Astrocyte (in vitro differentiated cells and primary cell): ENCODE results near the gene PPY. TPM values are rescaled to one million over a fixed set of nuclear protein-coding genes. Genes with fewer than 3 reads are reported as not detected.

ENCODE experiments used
- DNase-seq: peaks from one replicate; pipeline ENCODE4 v3.0.0-alpha.2; 2010; ENCODE audit warnings: low read depth
- FAIRE-seq: peaks from 2 replicates; lab custom pipeline; 2011; peaks lifted over from hg19 to GRCh38; lab: Jason Lieb, UNC
- H2AFZ ChIP-seq: 2 replicates; pipeline ENCODE4 v1.6.0; 2012; ENCODE audit warnings: low read depth, low read length, inconsistent platforms
- H3K27ac ChIP-seq: 2 replicates; pipeline ENCODE4 v1.5.1; 2011; ENCODE audit warnings: low read depth, low read length, inconsistent platforms
- H3K27me3 ChIP-seq: 2 replicates; pipeline ENCODE4 v1.6.0; 2011; ENCODE audit warnings: low read length, inconsistent platforms; ENCODE audit not compliant: insufficient read depth
- H3K36me3 ChIP-seq: 2 replicates; pipeline ENCODE4 v1.5.1; 2011; ENCODE audit warnings: low read length, inconsistent platforms; ENCODE audit not compliant: insufficient read depth
- H3K4me1 ChIP-seq: 2 replicates; pipeline ENCODE4 v1.5.1; 2011; ENCODE audit warnings: low read length, inconsistent platforms; ENCODE audit not compliant: insufficient read depth
- H3K4me2 ChIP-seq: 2 replicates; pipeline ENCODE4 v1.6.0; 2012; ENCODE audit warnings: low read length, inconsistent platforms
- H3K4me3 ChIP-seq: 2 replicates; pipeline ENCODE4 v1.5.1; 2011; ENCODE audit warnings: low read depth, mild to moderate bottlenecking, low read length, inconsistent platforms; ENCODE audit not compliant: insufficient read depth
- H3K79me2 ChIP-seq: 2 replicates; pipeline ENCODE4 v1.6.0; 2012; ENCODE audit warnings: mild to moderate bottlenecking, low read length, inconsistent platforms; ENCODE audit not compliant: insufficient read depth
- H3K9ac ChIP-seq: 2 replicates; pipeline ENCODE4 v1.6.0; 2012; ENCODE audit warnings: mild to moderate bottlenecking, low read length, inconsistent platforms
- H3K9me3 ChIP-seq: 2 replicates; pipeline ENCODE4 v1.5.1; 2012; ENCODE audit warnings: low read depth, mild to moderate bottlenecking, low read length, inconsistent platforms; ENCODE audit not compliant: insufficient read depth
- H4K20me1 ChIP-seq: 2 replicates; pipeline ENCODE4 v1.6.0; 2012; ENCODE audit warnings: low read length, inconsistent platforms; ENCODE audit not compliant: insufficient read depth
- H3K27ac Mint-ChIP-seq: one replicate; pipeline ENCODE4 v1.8.0; 2021; ENCODE audit warnings: mild to moderate bottlenecking, mixed read lengths; ENCODE audit not compliant: unreplicated experiment
- H3K27me3 Mint-ChIP-seq: one replicate; pipeline ENCODE4 v1.8.0; 2021; ENCODE audit warnings: low read depth, mixed read lengths; ENCODE audit not compliant: unreplicated experiment
- H3K36me3 Mint-ChIP-seq: one replicate; pipeline ENCODE4 v1.8.0; 2021; ENCODE audit warnings: low read depth, mixed read lengths; ENCODE audit not compliant: unreplicated experiment
- H3K4me1 Mint-ChIP-seq: one replicate; pipeline ENCODE4 v1.8.0; 2021; ENCODE audit warnings: low read depth, mixed read lengths; ENCODE audit not compliant: unreplicated experiment
- H3K4me3 Mint-ChIP-seq: one replicate; pipeline ENCODE4 v1.8.0; 2021; ENCODE audit warnings: mild to moderate bottlenecking, moderate library complexity, mixed read lengths; ENCODE audit not compliant: unreplicated experiment
- H3K9me3 Mint-ChIP-seq: one replicate; pipeline ENCODE4 v1.8.0; 2021; ENCODE audit warnings: mild to moderate bottlenecking, mixed read lengths; ENCODE audit not compliant: unreplicated experiment
- CTCF ChIP-seq: IDR thresholded peaks from 2 replicates; pipeline ENCODE4 v1.5.1; 2011; ENCODE audit warnings: low read depth, mild to moderate bottlenecking, inconsistent platforms, low read length, moderate library complexity; ENCODE audit not compliant: insufficient read depth
- EZH2 ChIP-seq: IDR thresholded peaks from 2 replicates; pipeline ENCODE4 v1.6.1; 2012; ENCODE audit warnings: mild to moderate bottlenecking, low read length, inconsistent platforms; ENCODE audit not compliant: insufficient read depth
- total RNA-seq: library from RNA; stranded (reverse); gene quantifications from 2 replicates; pipeline ENCODE4 v1.2.1, GENCODE V29; 2021

PPY gene
- total RNA-seq, 1 donor from 2014 or later = not detected

- Mint-ChIP-seq H3K4me1 (no peaks in the 10 kb centered on the region), H3K4me3 (no peak overlapping the region), H3K27ac (no peak overlapping the region), H3K36me3 (no peaks in the 10 kb centered on the region), H3K27me3 (peaks cover 68% of the 10 kb centered on the region), H3K9me3 (no peaks in the 10 kb centered on the region)
- DNase-seq (no peak), FAIRE-seq (no peak)
- no peak overlapping the region for H3K4me3 ChIP-seq
- H3K79me2 ChIP-seq = no peaks in the 10 kb centered on the region
- H3K4me1 ChIP-seq = no peaks in the 10 kb centered on the region
- TF ChIP-seq EZH2 = no peak
- no peak for TF ChIP-seq CTCF
- no peak overlapping the region for H3K27ac ChIP-seq
- H3K27me3 ChIP-seq = peaks cover 50% of the 10 kb centered on the region
- H3K9ac ChIP-seq = no peak overlapping the region
- no peaks in the 10 kb centered on the region for H3K36me3 ChIP-seq
- no peak overlapping the region for H3K4me2 ChIP-seq
- H3K9me3 ChIP-seq = no peaks in the 10 kb centered on the region
- H2AFZ ChIP-seq = no peak overlapping the region
- peaks cover 5% of the 10 kb centered on the region for H4K20me1 ChIP-seq
Observed at GRCh38 chr17:43978078-43978477, 35.8 kb upstream of the PPY start.

GRCh38 chr17:43976963-43977837 lies 34.9 kb upstream of the PPY start:
- no peak overlapping the region for H3K4me3 ChIP-seq
- no peak overlapping the region for H3K4me2 ChIP-seq
- Mint-ChIP-seq H3K4me3 (no peak overlapping the region), H3K4me1 (no peaks in the 10 kb centered on the region), H3K27me3 (peaks cover 61% of the 10 kb centered on the region), H3K36me3 (no peaks in the 10 kb centered on the region), H3K9me3 (no peaks in the 10 kb centered on the region), H3K27ac (no peak overlapping the region)
- DNase-seq = no peak
- no peak overlapping the region for H3K27ac ChIP-seq
- H3K79me2 ChIP-seq = no peaks in the 10 kb centered on the region
- FAIRE-seq = no peak
- no peak overlapping the region for H3K9ac ChIP-seq
- H2AFZ ChIP-seq = no peak overlapping the region
- H3K9me3 ChIP-seq = no peaks in the 10 kb centered on the region
- no peak for TF ChIP-seq CTCF
- TF ChIP-seq EZH2 = no peak
- peaks cover 3% of the 10 kb centered on the region for H4K20me1 ChIP-seq
- no peaks in the 10 kb centered on the region for H3K36me3 ChIP-seq
- no peaks in the 10 kb centered on the region for H3K4me1 ChIP-seq
- peaks cover 43% of the 10 kb centered on the region for H3K27me3 ChIP-seq

- no peak overlapping the region for H3K9ac ChIP-seq
- peaks cover 31% of the 10 kb centered on the region for H3K27me3 ChIP-seq
- H3K9me3 Mint-ChIP-seq = no peaks in the 10 kb centered on the region
- no peaks in the 10 kb centered on the region for H3K9me3 ChIP-seq
- peaks cover 58% of the 10 kb centered on the region for H3K27me3 Mint-ChIP-seq
- TF ChIP-seq CTCF (no peak), EZH2 (no peak)
- no peak overlapping the region for H2AFZ ChIP-seq
- no peak overlapping the region for H3K4me2 ChIP-seq
- no peaks in the 10 kb centered on the region for H4K20me1 ChIP-seq
- H3K79me2 ChIP-seq = no peaks in the 10 kb centered on the region
- no peak overlapping the region for H3K27ac Mint-ChIP-seq
- no peaks in the 10 kb centered on the region for H3K36me3 ChIP-seq
- H3K4me3 ChIP-seq = no peak overlapping the region
- H3K4me3 Mint-ChIP-seq = no peak overlapping the region
- H3K4me1 ChIP-seq = no peaks in the 10 kb centered on the region
- no peaks in the 10 kb centered on the region for H3K36me3 Mint-ChIP-seq
- no peaks in the 10 kb centered on the region for H3K4me1 Mint-ChIP-seq
- H3K27ac ChIP-seq = no peak overlapping the region
- DNase-seq (no peak), FAIRE-seq (no peak)
Observed at GRCh38 chr17:43975898-43976297, 33.6 kb upstream of the PPY start.
